HG03196 (cell line): ENCODE data around the gene KCTD4.
"Not testable (repeated sequence)": the region's sequence is repeated elsewhere in the genome, so short reads cannot be mapped to it uniquely, and the experiment has no call there.

Experiments
- ATAC-seq: cut with Tn5 transposase; IDR thresholded peaks from one replicate; pipeline ENCODE4 v1.9.1; 2021; ENCODE audit not compliant: unreplicated experiment

KCTD4 gene

DNA sequence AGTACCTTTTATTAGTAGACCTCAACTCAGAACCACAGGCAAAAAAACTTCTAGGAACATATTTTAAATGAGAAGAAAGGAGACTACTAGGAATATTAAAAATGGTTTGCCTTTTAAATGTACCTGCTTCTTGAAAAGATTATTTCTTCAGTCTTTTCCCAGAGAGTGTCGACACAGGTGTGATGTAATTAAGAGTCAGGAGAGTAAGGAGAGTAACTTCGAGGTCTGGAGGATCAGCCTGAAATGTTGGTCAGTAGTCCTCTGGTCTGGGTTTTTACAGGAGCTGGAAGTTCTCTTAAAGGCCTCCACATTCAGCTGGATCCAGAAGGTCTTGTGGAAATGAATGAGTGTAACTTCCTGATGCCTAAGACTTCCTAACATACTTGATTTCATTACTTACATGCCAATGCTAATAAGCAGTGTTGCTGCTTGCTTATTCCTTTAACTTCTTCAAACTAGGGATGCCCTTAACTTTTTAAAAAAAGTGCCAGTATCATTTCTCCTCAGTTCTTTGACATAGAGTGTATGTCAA is at the start of gene KCTD4:
TSS of gene KCTD4 (minus strand) at position 345 of the 532 bp plus-strand sequence. CDS start 6,478 bp downstream, outside the sequence.
- ATAC-seq: no peak

DNA sequence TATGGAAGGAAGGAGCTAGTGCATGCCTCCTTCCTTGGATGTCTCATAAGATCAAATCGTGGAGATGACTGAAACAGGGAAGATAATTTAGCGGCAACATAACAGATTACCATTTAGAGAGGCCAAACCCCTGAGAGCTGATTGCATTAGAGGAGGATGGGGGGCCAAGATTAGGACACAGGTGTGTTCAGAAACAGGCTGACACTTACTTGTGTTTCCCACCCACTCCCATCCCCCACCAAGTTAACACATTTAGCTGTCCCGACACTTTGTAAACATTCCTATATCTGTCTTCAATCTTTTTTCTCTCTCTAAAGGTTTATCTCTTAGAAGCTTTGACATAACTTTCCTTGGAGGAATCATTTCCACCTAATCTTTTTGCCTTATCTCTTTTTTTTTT is 48.8 kb upstream of the KCTD4 start:
- ATAC-seq: no peak

DNA sequence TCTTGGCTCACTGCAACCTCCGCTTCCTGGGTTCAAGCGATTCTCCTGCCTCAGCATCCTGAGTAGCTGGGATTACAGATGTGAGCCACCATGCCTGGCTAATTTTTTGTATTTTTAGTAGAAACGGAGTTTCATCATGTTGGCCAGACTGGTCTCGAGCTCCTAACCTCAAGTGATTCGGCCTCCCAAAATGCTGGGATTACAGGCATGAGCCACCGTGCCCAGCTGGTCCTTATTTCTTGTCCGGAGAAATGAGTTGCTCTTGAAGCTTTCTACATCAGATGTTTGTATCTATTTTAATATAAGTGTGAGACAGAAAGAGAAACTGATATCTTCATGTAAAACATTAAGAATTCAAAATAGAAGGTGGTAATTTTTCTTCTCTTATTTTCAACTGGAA is 43.9 kb upstream of the KCTD4 start:
- not testable (repeated sequence) for ATAC-seq

DNA sequence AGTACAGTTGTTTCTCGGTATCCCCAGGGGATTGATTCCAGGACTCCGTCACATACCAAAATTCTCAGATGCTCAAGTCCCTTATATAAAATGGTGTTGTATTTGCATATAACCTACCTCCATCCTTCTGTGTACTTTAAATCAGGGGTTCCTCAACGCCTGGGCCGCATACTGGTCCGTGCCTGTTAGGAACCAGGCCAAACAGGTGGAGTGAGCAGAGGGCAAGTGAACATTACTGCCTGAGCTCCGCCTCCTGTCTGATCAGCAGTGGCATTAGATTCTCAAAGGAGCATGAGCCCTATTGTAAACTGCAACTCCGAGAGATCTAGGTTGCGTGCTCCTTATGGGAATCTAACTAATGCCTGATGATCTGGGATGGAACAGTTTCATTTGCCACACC is 42.2 kb upstream of the KCTD4 start:
- no peak for ATAC-seq

DNA sequence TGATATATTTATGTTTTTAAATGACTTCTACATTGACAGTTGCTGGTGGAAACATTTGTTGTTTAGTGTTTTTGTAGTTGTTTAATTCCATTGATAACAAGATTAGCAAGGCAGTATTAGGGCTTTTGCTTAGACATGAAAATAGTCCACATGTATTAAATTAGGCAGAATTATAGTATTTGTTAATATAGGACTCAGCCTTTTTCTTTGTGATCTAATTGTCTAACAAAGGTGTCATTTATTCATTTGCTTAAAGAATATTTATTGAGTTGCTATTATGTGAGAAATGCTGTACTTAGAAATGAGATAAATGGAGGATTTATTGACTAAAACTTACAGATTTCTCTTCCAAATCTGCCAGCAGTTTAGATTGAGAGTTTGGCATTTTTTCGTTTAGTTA is 41.7 kb upstream of the KCTD4 start:
- no peak for ATAC-seq

DNA sequence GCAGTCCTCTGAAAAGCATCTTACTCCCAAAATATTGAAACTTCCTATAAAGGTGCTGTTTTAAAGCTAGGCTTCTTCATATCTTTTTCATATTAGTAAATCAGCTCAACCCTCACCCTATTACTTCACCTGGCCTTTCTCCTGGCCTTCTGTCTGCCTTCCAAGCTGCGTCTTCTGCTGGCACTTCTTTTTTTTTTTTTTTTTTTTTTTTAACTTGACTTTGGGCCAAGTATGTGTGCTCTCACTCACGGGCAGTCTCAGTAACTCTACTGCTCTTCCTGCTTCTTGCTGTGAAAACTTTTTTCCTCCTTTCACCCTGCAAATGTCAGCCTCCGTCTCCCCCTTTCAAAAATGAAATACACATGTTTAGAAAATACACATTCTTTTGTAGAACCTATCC is 41.2 kb upstream of the KCTD4 start:
- ATAC-seq: no peak

DNA sequence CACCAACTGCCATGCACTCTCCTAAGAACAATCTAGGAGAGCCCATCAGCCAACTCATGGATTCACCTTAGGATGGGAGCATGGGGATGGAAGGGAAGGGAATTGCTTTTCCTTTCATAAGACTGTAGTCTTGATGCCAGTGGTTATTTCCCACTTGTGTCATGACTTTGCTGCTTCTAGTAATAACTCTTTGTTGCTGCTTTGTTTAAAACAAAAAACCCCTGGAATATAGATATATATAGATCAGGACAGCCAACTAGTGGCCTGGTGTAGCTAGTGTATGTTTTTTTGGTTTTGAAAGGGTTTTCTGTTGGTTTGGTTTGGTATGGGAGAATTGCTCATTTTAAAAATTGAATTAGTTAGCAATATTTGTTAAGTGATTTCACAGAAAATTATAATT is 39.3 kb upstream of the KCTD4 start:
- no peak for ATAC-seq

DNA sequence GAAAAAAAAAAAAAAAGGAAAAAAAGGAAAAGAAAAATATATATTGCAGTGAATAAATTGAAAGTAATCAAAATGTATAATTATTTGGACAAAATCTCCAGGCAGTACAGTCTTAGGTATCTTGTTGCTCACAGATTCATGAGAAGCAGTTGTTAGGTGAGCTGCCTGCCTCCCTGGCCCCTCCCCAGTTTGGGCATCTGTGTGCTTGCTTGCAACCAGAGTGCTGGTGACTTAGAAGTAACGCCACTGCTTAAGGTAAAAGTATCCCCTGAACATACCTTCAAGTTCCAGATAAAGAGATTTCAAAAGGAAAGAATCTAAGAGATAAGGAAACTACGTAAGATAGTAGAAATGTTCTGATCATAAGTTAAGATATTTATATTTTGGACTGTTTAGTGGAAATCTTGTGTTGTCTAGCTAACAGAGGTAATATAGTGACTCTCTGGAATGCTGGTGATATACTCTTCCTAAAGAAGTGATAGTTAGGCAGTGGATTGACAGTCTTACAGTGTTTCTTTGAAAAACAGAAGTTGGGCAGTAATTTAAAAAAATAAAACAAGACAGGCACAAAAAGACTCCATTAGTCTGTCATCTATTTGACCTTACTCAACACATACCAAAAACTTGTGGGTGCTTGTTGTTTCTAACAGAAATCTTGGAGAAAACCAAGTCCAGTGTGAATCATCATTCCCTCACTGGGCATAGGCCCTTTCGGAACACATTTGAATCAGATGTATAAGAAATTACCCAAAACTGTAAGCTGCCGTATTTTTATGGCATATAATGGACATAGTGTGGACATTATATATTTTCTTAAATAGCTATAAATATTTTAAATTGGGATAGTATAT is 38.3 kb upstream of the KCTD4 start:
- no peak for ATAC-seq

DNA sequence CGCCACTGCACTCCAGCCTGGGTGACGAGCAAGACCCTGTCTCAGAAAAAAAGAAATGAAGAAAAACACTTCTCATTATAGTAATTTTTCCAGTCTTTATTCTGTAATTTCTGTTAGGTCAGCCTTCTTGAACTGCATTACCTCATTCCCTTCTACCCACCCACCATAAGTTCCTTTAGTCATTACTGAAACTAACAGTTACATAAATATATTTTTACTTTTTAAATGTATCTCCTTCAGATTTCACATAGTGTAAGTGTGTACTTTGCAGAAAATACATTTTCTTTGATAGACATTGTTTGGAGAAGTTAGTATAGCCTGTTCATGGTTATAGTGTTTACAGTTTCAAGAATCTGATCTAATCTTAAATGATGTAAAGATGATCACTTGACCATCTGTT is 31.7 kb upstream of the KCTD4 start:
- ATAC-seq: no peak

DNA sequence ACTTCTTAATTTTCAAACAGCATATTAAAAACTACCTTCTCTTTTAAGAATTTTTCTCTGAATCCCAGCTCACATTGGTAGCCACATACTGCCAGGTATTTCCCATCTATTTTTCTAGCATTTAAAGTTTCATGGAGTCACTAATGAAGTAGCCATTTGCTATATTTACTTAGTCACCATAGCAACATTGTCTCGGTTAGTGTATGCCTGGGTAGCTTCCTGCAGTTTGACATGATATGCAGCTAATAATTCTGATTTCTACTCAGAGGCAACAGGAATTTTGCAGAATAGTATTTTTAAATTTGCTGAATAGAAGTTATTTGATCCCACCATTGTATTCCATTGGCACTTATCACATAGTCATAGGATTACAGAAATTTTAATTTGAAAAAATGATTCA is 30.9 kb upstream of the KCTD4 start:
- ATAC-seq: no peak

DNA sequence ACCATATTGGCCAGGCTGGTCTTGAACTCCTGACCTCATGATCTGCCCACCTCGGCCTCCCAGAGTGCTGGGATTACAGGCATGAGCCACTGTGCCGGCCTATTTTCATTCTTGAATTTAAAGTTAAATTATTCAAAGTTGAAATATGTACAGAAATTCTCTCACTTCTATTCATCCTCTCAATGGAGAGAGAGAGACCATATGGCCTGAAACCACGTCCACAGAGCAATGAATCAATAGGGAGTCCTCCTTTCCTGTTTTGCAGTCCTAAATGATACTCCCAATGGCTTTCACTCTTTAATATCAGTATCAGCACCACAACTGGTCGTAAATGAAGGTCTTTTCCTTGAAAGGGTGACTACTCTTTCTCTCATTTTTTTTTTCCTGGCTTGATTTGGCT is 30.5 kb upstream of the KCTD4 start:
- ATAC-seq: no peak

DNA sequence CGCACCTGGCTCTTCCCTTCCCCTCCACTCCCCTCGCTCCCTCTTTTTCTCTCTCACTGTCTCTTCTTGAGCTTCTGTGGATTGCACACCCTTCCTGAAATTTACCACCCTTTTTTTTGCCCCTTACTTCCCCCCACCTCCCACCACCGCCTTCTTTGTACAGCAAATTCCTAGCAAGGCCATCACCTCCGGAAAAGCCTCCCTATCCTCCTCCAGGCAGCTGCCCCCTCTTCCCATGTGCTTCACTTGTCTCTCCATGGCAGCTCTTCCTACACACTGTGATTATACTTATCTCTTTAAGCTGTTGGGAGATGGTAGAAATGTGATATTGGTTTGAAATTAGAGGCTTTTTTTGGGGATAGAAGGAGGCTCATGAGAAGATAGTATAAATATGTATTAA is 28.3 kb upstream of the KCTD4 start:
- no peak for ATAC-seq

DNA sequence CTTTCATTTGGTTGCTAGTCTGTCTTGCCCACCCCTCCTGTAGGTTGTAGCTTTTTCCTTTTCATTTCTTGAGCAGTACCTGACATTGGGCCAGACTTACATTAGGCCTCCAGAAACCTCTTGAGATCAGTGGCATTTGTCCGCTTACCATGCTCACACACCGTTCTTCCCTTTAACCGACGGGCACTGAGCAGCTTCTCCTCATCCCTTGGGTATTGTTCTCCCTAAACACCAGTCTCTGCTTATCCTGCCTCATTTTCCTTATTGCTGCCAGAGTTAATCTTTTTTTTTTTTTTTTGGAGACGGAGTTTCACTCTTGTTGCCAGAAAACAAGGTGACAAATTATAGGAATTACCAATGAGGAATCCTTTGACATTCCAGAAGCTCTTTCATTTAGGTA is 27.2 kb upstream of the KCTD4 start:
- no peak for ATAC-seq

DNA sequence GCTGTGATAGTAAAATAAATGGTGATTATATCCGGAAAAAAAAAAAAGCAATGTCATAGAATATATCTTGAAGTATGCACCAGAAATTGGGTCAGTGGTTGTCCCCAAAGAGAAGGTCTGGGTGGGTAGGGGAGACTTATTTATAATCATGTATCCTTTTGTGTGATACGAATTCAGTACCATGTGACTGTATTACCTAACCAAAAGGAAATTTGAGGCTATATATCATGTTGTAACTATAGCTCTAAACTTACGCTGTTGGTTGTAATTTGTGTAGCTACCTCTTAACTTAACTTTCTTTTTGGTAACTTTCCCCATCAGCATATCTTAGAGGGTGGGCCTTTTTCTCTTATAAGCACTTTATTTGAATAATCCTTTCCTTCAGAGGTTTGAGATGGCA is 25.2 kb upstream of the KCTD4 start:
- ATAC-seq: no peak

DNA sequence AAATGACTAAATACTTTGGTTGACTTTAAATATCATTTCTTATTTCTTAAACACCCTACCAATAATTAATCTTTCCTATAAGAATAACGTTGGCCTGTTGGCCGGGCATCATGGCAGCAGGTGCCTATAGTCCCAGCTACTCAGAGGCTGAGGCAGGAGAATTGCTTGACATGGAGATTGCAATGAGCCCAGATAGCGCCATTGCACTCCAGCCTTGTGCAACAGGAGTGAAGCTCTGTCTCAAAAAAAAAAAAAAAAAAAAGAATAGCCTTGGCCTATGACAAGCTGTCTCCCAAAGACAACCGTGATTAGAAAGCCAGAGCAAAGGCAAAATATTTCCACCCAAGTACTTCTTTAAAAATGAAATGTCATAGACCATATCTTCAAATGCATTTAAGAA is 24.5 kb upstream of the KCTD4 start:
- ATAC-seq: no peak

DNA sequence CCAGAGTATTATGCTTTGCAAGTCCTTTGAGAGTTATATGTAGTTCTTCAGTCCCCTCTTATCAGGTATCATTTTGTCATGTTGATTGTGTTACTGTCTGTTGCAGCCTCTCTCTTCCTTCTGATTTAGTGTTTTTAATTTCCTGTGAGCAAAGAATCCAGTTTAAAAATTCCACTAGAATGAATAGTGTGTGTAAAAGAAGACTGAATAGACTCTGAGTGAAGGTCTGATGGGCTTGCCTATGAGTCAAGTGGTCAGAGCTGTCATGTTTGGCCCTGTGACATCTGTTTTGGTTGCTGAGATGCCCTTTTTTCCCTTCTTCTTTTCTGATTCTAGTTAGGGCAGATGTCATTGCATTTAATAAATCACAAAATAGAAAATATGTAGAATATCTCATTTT is 23.3 kb upstream of the KCTD4 start:
- no peak for ATAC-seq

DNA sequence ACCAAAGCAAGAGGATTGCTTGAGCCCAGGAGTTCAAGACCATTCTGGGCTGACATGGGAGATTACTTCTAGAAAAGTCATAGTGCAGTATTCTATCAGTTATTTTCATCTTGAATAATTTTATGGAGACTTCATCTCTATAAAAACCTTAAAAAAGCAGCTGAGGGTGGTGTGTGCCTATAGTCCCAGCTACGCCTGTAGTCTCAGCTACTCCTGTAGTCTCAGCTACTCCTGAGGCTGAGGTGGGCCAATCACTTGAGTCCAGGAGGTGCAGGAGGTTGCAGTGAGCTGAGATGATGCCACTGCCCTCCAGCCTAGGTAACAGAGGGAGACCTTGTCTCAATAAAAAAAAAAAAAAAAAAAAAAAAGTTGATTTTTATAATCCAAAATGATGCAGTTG is 22.1 kb upstream of the KCTD4 start:
- ATAC-seq: no peak

DNA sequence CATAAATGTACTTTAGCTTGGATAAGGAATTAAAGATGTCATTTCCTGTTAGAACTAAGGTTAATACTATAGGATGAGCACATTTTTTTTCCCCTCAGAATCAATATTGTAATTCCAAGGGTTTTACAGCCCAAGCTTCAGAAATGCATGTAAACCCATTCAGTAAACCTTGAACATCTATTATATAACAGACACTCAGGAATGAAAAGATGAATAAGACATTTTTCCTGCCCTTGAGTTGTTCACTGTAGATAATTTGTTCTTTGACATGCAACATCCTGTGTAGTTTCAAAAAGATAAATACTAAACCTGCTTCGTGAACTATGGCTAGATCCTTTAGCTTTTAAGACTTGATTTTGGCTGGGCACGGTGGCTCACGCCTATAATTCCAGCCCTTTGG is 21.7 kb upstream of the KCTD4 start:
- ATAC-seq: no peak

DNA sequence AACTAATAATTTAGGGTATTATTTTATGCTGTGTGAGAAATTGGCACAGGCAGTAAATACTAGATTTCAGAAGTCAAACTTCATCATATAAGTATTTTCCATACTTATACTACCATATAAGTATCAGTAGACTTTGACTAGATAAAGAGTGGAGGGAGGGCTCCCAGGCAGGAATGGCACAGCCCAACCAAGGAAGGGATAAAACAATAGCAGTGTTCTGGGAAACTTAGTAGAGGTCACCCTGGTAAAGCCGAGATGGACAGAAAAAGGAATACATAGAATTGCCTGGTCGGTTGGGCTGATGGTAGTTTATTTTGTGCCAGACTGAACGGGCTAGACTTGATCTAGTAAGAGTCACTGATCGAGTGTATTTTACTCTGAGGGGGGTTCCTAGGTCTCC is 19.6 kb upstream of the KCTD4 start:
- no peak for ATAC-seq

DNA sequence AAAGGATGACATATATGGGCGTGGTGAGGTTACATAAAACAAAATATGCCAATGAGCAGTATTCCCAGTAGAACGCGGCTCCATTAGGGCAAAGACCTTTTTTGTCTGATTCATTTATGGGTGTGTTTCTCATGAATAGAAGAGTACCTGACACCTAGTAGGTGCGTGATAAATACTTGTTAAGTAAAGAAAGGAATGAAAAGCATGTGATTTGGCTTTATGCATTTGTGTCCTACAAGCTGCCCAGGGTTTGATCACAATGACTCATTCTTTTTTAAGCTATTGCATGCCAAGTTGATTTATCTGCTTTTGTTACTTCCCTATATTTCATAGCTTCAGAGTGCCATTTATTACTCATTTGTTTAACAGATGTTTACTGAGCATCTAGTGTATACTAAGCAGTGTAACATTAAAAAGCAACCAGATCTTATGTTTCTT is 19.1 kb upstream of the KCTD4 start:
- no peak for ATAC-seq

DNA sequence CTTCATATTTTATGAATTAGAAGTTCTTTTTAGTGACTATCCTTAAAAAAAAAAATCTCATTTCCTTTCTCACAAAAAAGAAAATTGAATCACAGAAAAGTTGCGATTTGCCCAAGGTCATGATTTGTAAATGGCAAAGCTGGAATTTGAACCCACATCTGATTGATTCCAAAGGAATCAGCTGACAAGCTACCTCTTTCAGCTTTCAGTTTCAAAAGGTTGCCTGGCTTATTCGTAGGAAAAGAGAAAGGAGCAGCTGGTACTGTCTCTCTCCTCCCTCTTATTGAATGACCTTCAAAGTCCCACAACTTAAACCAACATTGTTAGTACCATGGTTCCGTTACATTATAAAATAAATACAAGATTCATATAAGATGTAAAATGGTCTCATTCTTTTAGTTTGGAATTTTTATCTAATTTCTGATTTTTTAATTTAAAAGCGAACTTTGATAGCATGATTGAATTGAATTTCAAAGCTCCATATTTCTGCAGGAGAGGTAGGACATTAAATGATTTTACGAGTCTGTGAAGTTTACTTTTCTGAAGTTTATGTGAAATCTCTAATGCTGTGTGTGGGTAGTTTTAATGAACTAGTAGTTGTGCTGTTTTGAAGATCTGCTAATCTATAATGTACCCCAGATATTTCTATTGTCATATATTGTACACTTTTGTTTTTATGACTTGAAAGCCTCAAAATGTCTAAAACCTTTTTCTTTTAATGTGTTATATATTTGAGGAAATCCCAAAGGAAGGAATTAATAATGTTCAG is 18.5 kb upstream of the KCTD4 start:
- no peak for ATAC-seq

DNA sequence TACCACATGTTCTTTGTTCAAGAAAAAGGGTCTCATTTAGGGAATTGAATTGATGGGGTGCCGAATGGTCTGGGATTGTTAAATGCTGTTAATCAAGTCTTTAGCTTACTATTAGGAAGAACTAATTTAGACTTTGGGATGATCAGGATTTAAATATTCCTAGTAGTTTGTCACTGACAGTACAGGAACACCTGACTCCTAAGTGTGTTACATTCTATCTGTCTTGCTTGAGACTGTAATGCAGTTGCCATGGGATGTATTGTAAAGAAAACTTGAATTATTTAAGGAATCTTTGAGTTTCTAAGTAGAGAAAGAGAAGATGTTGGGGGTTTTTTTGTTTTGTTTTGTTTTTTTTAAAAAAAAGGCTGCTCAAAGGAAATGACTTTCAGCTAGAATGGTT is 17.8 kb upstream of the KCTD4 start:
- no peak for ATAC-seq
